GM23338 (cell line): ENCODE results near the gene CD164. TPM values are rescaled to one million over a fixed set of nuclear protein-coding genes. Genes with fewer than 3 reads are reported as not detected.

Source experiments
- ATAC-seq: fragments of 200-7000 bp; cut with Tn5 transposase; 3 replicates; pipeline ENCODE4 v1.9.1; 2020
- DNase-seq: peaks from one replicate; pipeline ENCODE4 v3.0.0-alpha.2; 2015; ENCODE audit warnings: low spot score
- H2AFZ ChIP-seq: fragments of 200-600 bp; sonication (generic); 2 replicates; pipeline ENCODE4 v1.8.0; 2016; ENCODE audit warnings: antibody characterized with exemption, mild to moderate bottlenecking, moderate library complexity
- H3F3A ChIP-seq: fragments of 200-600 bp; sonication (generic); replicated peaks from 2 replicates; pipeline ENCODE4 v1.8.0; 2017; ENCODE audit warnings: antibody characterized with exemption, mixed run types, low read depth
- H3K27ac ChIP-seq: fragments of 200-600 bp; sonication (generic); 2 replicates; pipeline ENCODE4 v1.6.1; 2016; ENCODE audit warnings: low read depth
- H3K27me3 ChIP-seq: fragments of 200-600 bp; sonication (generic); 2 replicates; pipeline ENCODE4 v1.8.0; 2016; ENCODE audit warnings: mild to moderate bottlenecking, mixed run types, moderate library complexity; ENCODE audit not compliant: insufficient read depth
- H3K36me3 ChIP-seq: fragments of 200-600 bp; sonication (generic); 2 replicates; pipeline ENCODE4 v1.8.0; 2016; ENCODE audit warnings: mild to moderate bottlenecking; ENCODE audit not compliant: insufficient read depth
- H3K4me1 ChIP-seq: fragments of 200-600 bp; sonication (generic); 2 replicates; pipeline ENCODE4 v1.8.0; 2016; ENCODE audit warnings: mild to moderate bottlenecking, moderate library complexity; ENCODE audit not compliant: insufficient read depth
- H3K4me2 ChIP-seq: fragments of 200-600 bp; sonication (generic); 2 replicates; pipeline ENCODE4 v1.7.1; 2017; ENCODE audit warnings: mixed run types
- H3K4me3 ChIP-seq: fragments of 200-600 bp; sonication (generic); 2 replicates; pipeline ENCODE4 v1.6.1; 2016; ENCODE audit warnings: mixed run types
- H3K79me2 ChIP-seq: fragments of 200-600 bp; sonication (generic); replicated peaks from 2 replicates; pipeline ENCODE4 v1.8.0; 2017; ENCODE audit warnings: mild to moderate bottlenecking; ENCODE audit not compliant: insufficient read depth
- H3K9me2 ChIP-seq: fragments of 200-600 bp; sonication (generic); 2 replicates; pipeline ENCODE4 v1.8.0; 2017; ENCODE audit not compliant: insufficient read depth
- H4K20me1 ChIP-seq: fragments of 200-600 bp; sonication (generic); replicated peaks from 2 replicates; pipeline ENCODE4 v1.8.0; 2017; ENCODE audit warnings: mild to moderate bottlenecking; ENCODE audit not compliant: insufficient read depth
- H3K27ac Mint-ChIP-seq: 2 replicates; pipeline ENCODE4 v1.8.0; 2020; ENCODE audit warnings: inconsistent platforms, mild to moderate bottlenecking, moderate library complexity, mixed read lengths
- H3K27me3 Mint-ChIP-seq: 3 replicates; pipeline ENCODE4 v1.8.0; 2022; ENCODE audit warnings: low read depth, mild to moderate bottlenecking, moderate library complexity, mixed read lengths, inconsistent platforms; ENCODE audit not compliant: insufficient read depth, poor library complexity
- H3K36me3 Mint-ChIP-seq: 3 replicates; pipeline ENCODE4 v1.8.0; 2021; ENCODE audit warnings: low read depth, mild to moderate bottlenecking, inconsistent platforms, moderate library complexity, mixed read lengths
- H3K4me1 Mint-ChIP-seq: 3 replicates; pipeline ENCODE4 v1.8.0; 2020; ENCODE audit warnings: mild to moderate bottlenecking, inconsistent platforms, mixed read lengths
- H3K4me3 Mint-ChIP-seq: 3 replicates; pipeline ENCODE4 v1.8.0; 2021; ENCODE audit warnings: moderate library complexity, mild to moderate bottlenecking, inconsistent platforms, mixed read lengths
- H3K9me3 Mint-ChIP-seq: 3 replicates; pipeline ENCODE4 v1.8.0; 2020; ENCODE audit warnings: moderate library complexity, mild to moderate bottlenecking, inconsistent platforms, mixed read lengths
- CREB1 ChIP-seq: fragments of 250-450 bp; sonication (Bioruptor Pico); IDR thresholded peaks from 2 replicates; pipeline ENCODE4 v1.5.0; 2020; ENCODE audit warnings: low read depth, mild to moderate bottlenecking, moderate library complexity
- EZH2 ChIP-seq: fragments of 200-600 bp; sonication (generic); IDR thresholded peaks from one replicate; pipeline ENCODE4 v1.8.0; 2017; ENCODE audit warnings: antibody characterized with exemption, mild to moderate bottlenecking, low read depth; ENCODE audit not compliant: unreplicated experiment
- EZH2phosphoT487 ChIP-seq: fragments of 200-600 bp; sonication (generic); IDR thresholded peaks from one replicate; pipeline ENCODE4 v1.8.1; 2018; ENCODE audit warnings: antibody characterized with exemption; ENCODE audit not compliant: unreplicated experiment
- JUNB ChIP-seq: IDR thresholded peaks from one replicate; pipeline ENCODE4 v1.6.1; 2016; ENCODE audit warnings: antibody characterized with exemption; ENCODE audit not compliant: unreplicated experiment
- NANOG ChIP-seq: IDR thresholded peaks from 2 replicates; pipeline ENCODE4 v1.6.1; 2016; ENCODE audit warnings: antibody characterized with exemption, borderline replicate concordance
- POLR2AphosphoS5 ChIP-seq: IDR thresholded peaks from 2 replicates; pipeline ENCODE4 v1.6.1; 2016; ENCODE audit warnings: antibody characterized with exemption, low read depth
- STAT1 ChIP-seq: IDR thresholded peaks from one replicate; pipeline ENCODE4 v1.6.1; 2016; ENCODE audit warnings: antibody characterized with exemption; ENCODE audit not compliant: unreplicated experiment
- ZNF114 ChIP-seq: fragments of 250-450 bp; sonication (Bioruptor Pico); IDR thresholded peaks from 2 replicates; pipeline ENCODE4 v1.5.0; 2020; ENCODE audit warnings: mild to moderate bottlenecking, moderate library complexity
- ZNF331 ChIP-seq: fragments of 250-450 bp; sonication (Bioruptor Pico); IDR thresholded peaks from 2 replicates; pipeline ENCODE4 v1.5.0; 2020; ENCODE audit warnings: low read depth, mild to moderate bottlenecking, moderate library complexity
- polyA plus RNA-seq: library from polyadenylated mRNA; unstranded; fragments of >200 nt; fragmentation: Nextera tagmentation; extraction: Ambion mirVana; gene quantifications from 2 replicates; pipeline ENCODE4 v1.2.1, GENCODE V29; 2016
- total RNA-seq: library from RNA; depleted of rRNA; stranded (reverse); fragments of >200 nt; shearing (Covaris generic); gene quantifications from 2 replicates; pipeline ENCODE4 v1.2.3, GENCODE V29; 2014
- TF ChIP-seq, protein P1 (sequence below): IDR thresholded peaks from one replicate; pipeline ENCODE4 v1.6.1; 2018; ENCODE audit warnings: antibody characterized with exemption; ENCODE audit not compliant: unreplicated experiment
- TF ChIP-seq, protein P2 (sequence below): IDR thresholded peaks from 2 replicates; pipeline ENCODE4 v1.6.1; 2016; ENCODE audit warnings: antibody characterized with exemption

The CD164 gene
- total and polyA plus RNA-seq, 2 experiments from 2014 or later, result 81.0 to 83.8 TPM

DNA sequence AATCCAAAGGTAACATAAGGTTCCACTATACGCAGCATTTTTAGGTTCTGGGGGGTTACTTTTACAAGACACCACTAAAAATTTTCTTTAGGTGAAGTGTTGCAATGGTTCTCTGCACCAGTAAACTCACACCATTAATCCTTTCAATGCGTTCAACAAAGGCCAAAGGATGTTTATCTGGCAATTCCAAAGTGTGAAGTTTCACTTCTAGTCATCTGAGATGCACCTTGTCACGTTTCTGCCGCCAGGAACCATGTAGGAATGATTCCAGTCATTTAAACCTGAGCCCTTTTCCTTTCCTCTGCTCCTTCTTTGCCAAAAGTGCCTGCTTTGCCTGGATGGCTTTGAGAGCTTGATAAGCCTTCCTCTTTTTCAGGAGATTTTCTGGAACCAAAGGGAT, 54.8 kb downstream of the CD164 start (continued):
- TF ChIP-seq STAT1, result no peak
- TF ChIP-seq, protein P1, sequence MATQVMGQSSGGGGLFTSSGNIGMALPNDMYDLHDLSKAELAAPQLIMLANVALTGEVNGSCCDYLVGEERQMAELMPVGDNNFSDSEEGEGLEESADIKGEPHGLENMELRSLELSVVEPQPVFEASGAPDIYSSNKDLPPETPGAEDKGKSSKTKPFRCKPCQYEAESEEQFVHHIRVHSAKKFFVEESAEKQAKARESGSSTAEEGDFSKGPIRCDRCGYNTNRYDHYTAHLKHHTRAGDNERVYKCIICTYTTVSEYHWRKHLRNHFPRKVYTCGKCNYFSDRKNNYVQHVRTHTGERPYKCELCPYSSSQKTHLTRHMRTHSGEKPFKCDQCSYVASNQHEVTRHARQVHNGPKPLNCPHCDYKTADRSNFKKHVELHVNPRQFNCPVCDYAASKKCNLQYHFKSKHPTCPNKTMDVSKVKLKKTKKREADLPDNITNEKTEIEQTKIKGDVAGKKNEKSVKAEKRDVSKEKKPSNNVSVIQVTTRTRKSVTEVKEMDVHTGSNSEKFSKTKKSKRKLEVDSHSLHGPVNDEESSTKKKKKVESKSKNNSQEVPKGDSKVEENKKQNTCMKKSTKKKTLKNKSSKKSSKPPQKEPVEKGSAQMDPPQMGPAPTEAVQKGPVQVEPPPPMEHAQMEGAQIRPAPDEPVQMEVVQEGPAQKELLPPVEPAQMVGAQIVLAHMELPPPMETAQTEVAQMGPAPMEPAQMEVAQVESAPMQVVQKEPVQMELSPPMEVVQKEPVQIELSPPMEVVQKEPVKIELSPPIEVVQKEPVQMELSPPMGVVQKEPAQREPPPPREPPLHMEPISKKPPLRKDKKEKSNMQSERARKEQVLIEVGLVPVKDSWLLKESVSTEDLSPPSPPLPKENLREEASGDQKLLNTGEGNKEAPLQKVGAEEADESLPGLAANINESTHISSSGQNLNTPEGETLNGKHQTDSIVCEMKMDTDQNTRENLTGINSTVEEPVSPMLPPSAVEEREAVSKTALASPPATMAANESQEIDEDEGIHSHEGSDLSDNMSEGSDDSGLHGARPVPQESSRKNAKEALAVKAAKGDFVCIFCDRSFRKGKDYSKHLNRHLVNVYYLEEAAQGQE, result no peak
- TF ChIP-seq CREB1 (CRISPR knock-in tag), result no peak
- TF ChIP-seq ZNF331 (CRISPR knock-in tag), result no peak
- no peak for TF ChIP-seq JUNB
- TF ChIP-seq EZH2phosphoT487, result no peak
- TF ChIP-seq POLR2AphosphoS5, result no peak
- no peak for TF ChIP-seq ZNF114 (CRISPR knock-in tag)
- no peak for TF ChIP-seq EZH2
- no peak for TF ChIP-seq NANOG
- TF ChIP-seq, protein P2, sequence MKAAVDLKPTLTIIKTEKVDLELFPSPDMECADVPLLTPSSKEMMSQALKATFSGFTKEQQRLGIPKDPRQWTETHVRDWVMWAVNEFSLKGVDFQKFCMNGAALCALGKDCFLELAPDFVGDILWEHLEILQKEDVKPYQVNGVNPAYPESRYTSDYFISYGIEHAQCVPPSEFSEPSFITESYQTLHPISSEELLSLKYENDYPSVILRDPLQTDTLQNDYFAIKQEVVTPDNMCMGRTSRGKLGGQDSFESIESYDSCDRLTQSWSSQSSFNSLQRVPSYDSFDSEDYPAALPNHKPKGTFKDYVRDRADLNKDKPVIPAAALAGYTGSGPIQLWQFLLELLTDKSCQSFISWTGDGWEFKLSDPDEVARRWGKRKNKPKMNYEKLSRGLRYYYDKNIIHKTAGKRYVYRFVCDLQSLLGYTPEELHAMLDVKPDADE, result no peak

DNA sequence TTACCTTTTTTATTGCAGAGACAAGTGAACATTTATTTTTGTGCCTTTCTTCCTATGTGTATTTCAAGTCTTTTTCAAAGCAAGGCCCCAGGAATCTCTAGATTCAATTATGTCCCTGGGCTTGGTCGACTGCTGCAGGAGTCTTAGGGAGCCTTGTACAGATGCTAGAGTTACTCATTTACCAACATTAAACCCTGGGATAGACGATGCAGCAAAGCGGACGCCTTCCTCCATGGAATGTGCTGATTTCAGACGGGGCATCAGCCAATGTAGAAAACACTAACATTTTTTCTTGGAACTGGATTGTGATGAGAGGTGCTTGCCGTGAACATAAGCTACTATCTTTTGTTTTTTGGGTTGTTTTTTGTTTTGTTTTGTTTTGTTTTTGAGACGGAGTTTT, 55.9 kb downstream of the CD164 start:
- Histone ChIP-seq H3K79me2 (no peaks in the 10 kb centered on the region), H3K4me1 (peaks cover 3% of the 10 kb centered on the region; the same call in 1 of the 2 replicates), H3K4me3 (no peak overlapping the region), H3K9me2 (no peaks in the 10 kb centered on the region), H3K27ac (no peak overlapping the region), H3K4me2 (no peak overlapping the region), H3F3A (no peaks in the 10 kb centered on the region), H2AFZ (no peak overlapping the region), H4K20me1 (no peaks in the 10 kb centered on the region), H3K36me3 (no peaks in the 10 kb centered on the region), H3K27me3 (no peaks in the 10 kb centered on the region)
- no peak overlapping the region for H3K4me3 Mint-ChIP-seq
- peaks cover 8% of the 10 kb centered on the region for H3K4me1 Mint-ChIP-seq
- no peaks in the 10 kb centered on the region for H3K9me3 Mint-ChIP-seq
- H3K36me3 Mint-ChIP-seq, result no peaks in the 10 kb centered on the region
- TF ChIP-seq EZH2phosphoT487 (no peak), EZH2 (no peak), STAT1 (no peak), JUNB (no peak), ZNF331 (CRISPR knock-in tag) (no peak)
- TF ChIP-seq, protein P1, result no peak
- no peak for DNase-seq
- no peak overlapping the region for H3K27ac Mint-ChIP-seq
- no peak for ATAC-seq
- H3K27me3 Mint-ChIP-seq, result no peaks in the 10 kb centered on the region
